ENCODE measurements around the gene S100A4.

S100A4 gene

GRCh38 chr1:153537376-153537730, 8.3 kb downstream of the S100A4 start:
- no peak for TF ChIP-seq ARNT (IDR thresholded peaks at IDR 0.05)
- no peak for TF ChIP-seq NFRKB (IDR thresholded peaks at IDR 0.05)
- TF ChIP-seq ZNF384 (IDR thresholded peaks at IDR 0.05), result no peak
- no peak for TF ChIP-seq BHLHE40 (IDR thresholded peaks at IDR 0.05; ENCODE audit: borderline replicate concordance)
- no peak for TF ChIP-seq FOXM1 (IDR thresholded peaks at IDR 0.05; ENCODE audit: borderline replicate concordance)
- TF ChIP-seq LEF1 (IDR thresholded peaks at IDR 0.05; ENCODE audit: borderline replicate concordance), result no peak
- no peak for TF ChIP-seq L3MBTL2 (conservative IDR thresholded peaks at IDR 0.05)
- TF ChIP-seq PKNOX1 (IDR thresholded peaks at IDR 0.05), result no peak
- no peak for TF ChIP-seq TARDBP (IDR thresholded peaks at IDR 0.05)
- no peak for TF ChIP-seq SP1 (IDR thresholded peaks at IDR 0.05)
- no peak for TF ChIP-seq SUZ12 (IDR thresholded peaks at IDR 0.05)
- no peak for TF ChIP-seq ELF4 (IDR thresholded peaks at IDR 0.05)
- TF ChIP-seq CTBP1 (IDR thresholded peaks at IDR 0.05; ENCODE audit: borderline replicate concordance), result no peak
- TF ChIP-seq HDGF (IDR thresholded peaks at IDR 0.05; ENCODE audit: borderline replicate concordance), result no peak
- CTCF ChIA-PET, result no interaction called here
- DNase-seq (ENCODE audit: extremely low spot score), result no peak
- POLR2A ChIA-PET, result interaction anchor here (1.3 to 1.8 kb wide), 2 partner anchors 29 to 96 kb away, joined by 3 to 9 read pairs; partner anchors contain the start of genes CHTOP and S100A2

DNA sequence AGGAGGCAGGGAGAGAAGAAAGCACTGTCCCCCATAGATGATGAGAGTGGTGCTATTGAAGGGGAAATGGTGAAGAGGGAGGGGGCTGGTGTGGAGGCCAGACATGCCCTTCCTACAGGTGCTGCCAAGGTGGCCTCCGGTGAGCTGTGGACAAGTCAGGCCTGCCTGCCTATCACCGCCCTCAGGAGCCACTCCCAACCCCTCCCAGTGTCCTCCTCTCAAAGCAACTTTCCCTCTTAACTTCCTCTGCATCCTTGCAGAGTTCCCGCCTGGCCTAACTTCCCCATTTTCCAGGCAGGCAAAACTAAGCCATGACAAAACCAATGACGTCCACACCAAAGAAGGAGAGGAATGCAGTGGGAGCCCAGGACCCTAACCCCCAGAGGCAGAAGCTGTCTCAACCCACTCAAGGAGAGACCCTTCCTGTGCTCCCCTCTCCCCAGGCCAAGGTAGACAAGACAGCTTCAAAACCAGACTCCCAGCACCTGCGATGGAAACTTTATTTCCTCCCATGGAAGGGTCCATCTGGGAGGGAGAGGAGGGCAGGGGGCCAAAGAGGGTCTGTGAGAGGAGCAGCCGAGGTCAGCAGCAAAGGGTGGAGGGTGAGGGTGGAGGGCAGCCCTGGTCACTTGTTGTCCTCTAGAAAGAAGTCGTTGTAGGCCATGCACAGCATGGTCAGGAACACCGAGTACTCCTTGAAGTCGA, 8.8 kb downstream of the S100A4 start:
- TF ChIP-seq HDGF (IDR thresholded peaks at IDR 0.05; ENCODE audit: borderline replicate concordance) (no peak), TARDBP (IDR thresholded peaks at IDR 0.05) (no peak), PKNOX1 (IDR thresholded peaks at IDR 0.05) (no peak), SUZ12 (IDR thresholded peaks at IDR 0.05) (no peak), SP1 (IDR thresholded peaks at IDR 0.05) (no peak), L3MBTL2 (conservative IDR thresholded peaks at IDR 0.05) (no peak)
- DNase-seq (ENCODE audit: extremely low spot score), result no peak
- ChIA-PET CTCF (no interaction called here), POLR2A (interaction anchor here (1.3 to 1.8 kb wide), 2 partner anchors 29 to 97 kb away, joined by 3 to 9 read pairs; partner anchors contain the start of genes CHTOP and S100A2)

DNA sequence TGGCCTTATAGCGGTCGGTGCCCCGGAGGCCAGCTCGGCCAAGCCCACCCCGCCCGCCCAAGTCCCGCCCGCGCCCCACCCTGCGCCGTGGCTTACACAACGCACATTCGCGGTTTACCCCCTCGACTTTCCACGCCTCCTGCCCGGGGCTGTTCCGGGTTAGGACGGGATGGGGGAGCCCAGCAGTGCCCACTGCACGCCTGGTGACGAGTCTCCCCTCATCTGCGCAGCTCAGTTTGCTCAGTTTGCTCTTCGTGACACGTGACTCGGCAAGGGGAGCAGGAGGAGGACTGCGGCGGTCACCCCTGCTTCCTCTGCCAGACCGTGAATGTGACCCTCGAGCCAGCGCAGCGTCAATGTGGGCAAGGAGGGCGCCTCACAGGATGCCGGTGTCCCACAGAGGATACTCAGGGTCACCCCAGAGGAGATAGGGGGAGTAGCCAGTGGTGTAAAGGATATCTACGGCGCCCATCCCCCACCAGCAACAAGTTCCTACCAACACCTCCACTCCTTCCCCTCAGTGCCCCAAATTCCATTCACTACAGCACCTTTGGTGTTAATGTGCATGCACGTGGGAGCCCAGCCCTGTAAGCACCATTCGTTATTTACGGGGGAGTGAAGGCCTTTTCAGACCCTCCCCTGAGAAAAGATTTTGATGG, 9.5 kb downstream of the S100A4 start:
- TF ChIP-seq L3MBTL2 (conservative IDR thresholded peaks at IDR 0.05) (no peak), HDGF (IDR thresholded peaks at IDR 0.05; ENCODE audit: borderline replicate concordance) (no peak), FOXA1 (IDR thresholded peaks at IDR 0.05) (no peak), SUZ12 (IDR thresholded peaks at IDR 0.05) (no peak), LEF1 (IDR thresholded peaks at IDR 0.05; ENCODE audit: borderline replicate concordance) (no peak), FOXK2 (IDR thresholded peaks at IDR 0.05) (no peak)
- no peak for DNase-seq (ENCODE audit: extremely low spot score)
- ChIA-PET POLR2A (interaction anchor here (1.3 to 1.8 kb wide), 2 partner anchors 91 to 98 kb away, joined by 8 read pairs; partner anchors contain the start of genes CHTOP and S100A13), CTCF (no interaction called here)

DNA sequence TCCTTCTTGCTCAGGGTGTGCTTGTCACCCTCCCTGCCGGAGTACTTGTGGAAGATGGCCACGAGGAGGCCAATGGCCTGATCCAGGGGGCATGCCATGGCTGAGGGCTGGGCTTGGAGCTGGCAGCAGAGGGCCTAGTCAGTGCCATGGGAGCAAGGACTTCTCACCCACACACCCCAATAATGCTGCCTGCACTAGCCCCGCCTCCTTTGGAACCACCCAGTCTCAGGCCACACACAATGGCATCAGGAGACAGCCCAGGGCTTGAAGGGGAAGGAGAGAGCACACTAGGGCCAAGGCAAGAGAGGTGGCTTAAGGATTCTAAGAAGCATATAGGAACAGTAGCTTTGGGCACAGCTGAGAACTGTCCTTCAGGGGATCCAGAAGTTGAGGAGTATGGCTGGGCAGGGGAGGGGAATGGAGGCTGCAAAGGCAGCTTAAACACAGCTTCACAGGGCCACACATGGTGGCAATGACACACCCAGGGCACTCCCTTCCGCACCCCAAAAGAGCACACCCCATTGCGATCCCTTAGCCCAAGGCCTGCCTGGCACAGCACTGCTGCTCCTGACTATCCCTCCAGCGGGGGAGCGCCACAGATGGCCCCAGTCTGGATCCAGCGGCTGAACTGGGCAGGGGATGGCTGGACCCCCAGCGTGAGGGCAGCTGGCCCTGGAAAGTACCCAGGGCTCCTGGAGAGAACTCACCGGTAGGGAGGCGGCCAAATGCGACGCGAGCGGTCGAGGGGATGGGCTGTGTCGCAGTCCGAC, 10.2 kb downstream of the S100A4 start, which contains the start of gene S100A6:
Gene S100A6, minus strand, starts transcription at position 750 of the 770 bp plus-strand sequence. Its CDS starts 652 bp downstream, at position 98.
- ChIA-PET POLR2A (interaction anchor here (0.7 to 1.9 kb wide), 6 partner anchors 9 to 137 kb away, joined by 3 to 8 read pairs (median 6); partner anchors contain the start of genes CHTOP, S100A13 and S100A4), CTCF (interaction anchor here (1.3 to 4.5 kb wide), 2 partner anchors 35 to 92 kb away, joined by 8 to 60 read pairs; partner anchors contain the start of gene S100A13)
- no peak for DNase-seq (ENCODE audit: extremely low spot score)

DNA sequence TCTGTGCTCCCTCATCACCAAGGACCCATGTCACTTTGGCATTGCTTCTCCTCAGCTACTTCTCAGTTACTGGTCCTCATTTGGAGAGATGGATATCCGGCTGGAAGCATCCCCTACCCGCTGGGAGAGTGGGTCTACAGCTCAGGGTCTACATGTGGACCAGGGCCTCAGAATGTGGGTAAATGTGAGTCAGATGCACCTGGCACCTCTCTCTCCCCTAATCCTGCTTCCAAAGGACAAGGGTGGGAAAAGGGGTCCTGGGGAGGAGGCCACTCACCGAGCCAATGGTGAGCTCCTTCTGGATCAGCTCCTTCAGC, 10.7 kb downstream of the S100A4 start:
- ChIA-PET POLR2A (interaction anchor here (0.7 to 2.0 kb wide), 7 partner anchors 10 to 137 kb away, joined by 3 to 8 read pairs (median 6); partner anchors contain the start of genes CHTOP, S100A13 and S100A4), CTCF (interaction anchor here (0.6 to 4.5 kb wide), 6 partner anchors 9 to 343 kb away, joined by 3 to 60 read pairs (median 10); partner anchors contain the start of gene S100A13)
- no peak for TF ChIP-seq SUZ12 (IDR thresholded peaks at IDR 0.05)
- TF ChIP-seq HDGF (IDR thresholded peaks at IDR 0.05; ENCODE audit: borderline replicate concordance), result no peak
- TF ChIP-seq SP1 (IDR thresholded peaks at IDR 0.05), result no peak
- no peak for TF ChIP-seq NFRKB (IDR thresholded peaks at IDR 0.05)
- DNase-seq (ENCODE audit: extremely low spot score), result no peak

More for the DNA sequence above, 10.2 kb downstream of the S100A4 start, which contains the start of gene S100A6:
- TF ChIP-seq FOXA1 (IDR thresholded peaks at IDR 0.05) (no peak), TARDBP (IDR thresholded peaks at IDR 0.05) (no peak), NFRKB (IDR thresholded peaks at IDR 0.05) (no peak), BHLHE40 (IDR thresholded peaks at IDR 0.05; ENCODE audit: borderline replicate concordance) (no peak), CTBP1 (IDR thresholded peaks at IDR 0.05; ENCODE audit: borderline replicate concordance) (no peak)

DNA sequence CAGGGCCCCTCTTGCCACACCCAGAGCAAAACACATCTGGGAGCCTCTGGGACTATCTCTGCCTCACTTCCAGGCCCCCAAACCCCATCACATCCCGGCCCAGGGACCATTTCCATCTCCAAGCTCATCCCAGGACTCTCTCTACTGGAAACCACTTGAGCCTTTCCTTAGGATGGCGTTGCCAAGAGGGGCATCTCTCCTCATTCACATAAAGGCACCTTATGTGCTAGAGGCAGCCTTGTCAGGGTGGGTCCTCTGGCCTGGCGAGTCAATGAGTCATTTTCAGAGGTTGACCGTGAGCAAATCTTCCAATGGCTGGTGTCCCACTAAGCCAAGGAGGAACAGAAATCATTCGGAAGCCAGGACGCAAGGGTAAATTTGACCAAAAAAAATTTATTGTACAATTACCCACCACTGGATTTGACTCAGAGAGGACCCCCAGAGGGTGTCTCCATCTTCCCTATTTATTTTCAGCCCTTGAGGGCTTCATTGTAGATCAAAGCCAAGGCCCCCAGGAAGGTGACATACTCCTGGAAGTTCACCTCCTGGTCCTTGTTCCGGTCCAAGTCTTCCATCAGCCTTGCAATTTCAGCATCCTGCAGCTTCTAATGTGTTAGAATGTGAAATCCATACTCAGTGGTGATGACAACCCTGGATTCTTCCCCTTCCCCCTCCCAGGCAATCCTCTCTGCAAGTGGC, 11.2 kb downstream of the S100A4 start:
- CTCF ChIA-PET, result interaction anchor here (0.6 to 4.5 kb wide), 9 partner anchors 10 to 342 kb away, joined by 3 to 60 read pairs (median 8); partner anchors contain the start of gene S100A13
- no peak for DNase-seq (ENCODE audit: extremely low spot score)
- TF ChIP-seq LEF1 (IDR thresholded peaks at IDR 0.05; ENCODE audit: borderline replicate concordance) (no peak), BHLHE40 (IDR thresholded peaks at IDR 0.05; ENCODE audit: borderline replicate concordance) (no peak), PKNOX1 (IDR thresholded peaks at IDR 0.05) (no peak), SUZ12 (IDR thresholded peaks at IDR 0.05) (no peak), FOXM1 (IDR thresholded peaks at IDR 0.05; ENCODE audit: borderline replicate concordance) (no peak), FOXK2 (IDR thresholded peaks at IDR 0.05) (no peak), FOXA1 (IDR thresholded peaks at IDR 0.05) (no peak), NFRKB (IDR thresholded peaks at IDR 0.05) (no peak), CTBP1 (IDR thresholded peaks at IDR 0.05; ENCODE audit: borderline replicate concordance) (no peak), L3MBTL2 (conservative IDR thresholded peaks at IDR 0.05) (no peak), SP1 (IDR thresholded peaks at IDR 0.05) (no peak), HDGF (IDR thresholded peaks at IDR 0.05; ENCODE audit: borderline replicate concordance) (no peak)
- POLR2A ChIA-PET, result interaction anchor here (1.0 to 3.7 kb wide), 5 partner anchors 11 to 100 kb away, joined by 5 to 18 read pairs (median 8); partner anchors contain the start of genes CHTOP, S100A13 and S100A4

All from HEK293T (cell line).